Peyer's patch (tissue), 4 donors: ENCODE results near the gene FREM3.

ENCODE experiments used
- POLR2A ChIP-seq, 2 donors: fragments of 450-650 bp; IDR thresholded peaks; one replicate each; pipeline ENCODE4 v1.5.1; 2017; ENCODE audit warnings: antibody characterized with exemption in 2 of 2, mild to moderate bottlenecking in 2 of 2, moderate library complexity in 2 of 2
- TF ChIP-seq, protein P1 (sequence below), 6 experiments: fragments of 450-650 bp in 4 of 6; fragments of 200-600 bp in 2 of 6; sonication (generic) in 1 of 6; IDR thresholded peaks; one replicate each; pipeline ENCODE4 v1.5.1; 2017 to 2019; ENCODE audit warnings: antibody characterized with exemption in 6 of 6, mild to moderate bottlenecking in 3 of 6, moderate library complexity in 1 of 6

- TF ChIP-seq, protein P1, sequence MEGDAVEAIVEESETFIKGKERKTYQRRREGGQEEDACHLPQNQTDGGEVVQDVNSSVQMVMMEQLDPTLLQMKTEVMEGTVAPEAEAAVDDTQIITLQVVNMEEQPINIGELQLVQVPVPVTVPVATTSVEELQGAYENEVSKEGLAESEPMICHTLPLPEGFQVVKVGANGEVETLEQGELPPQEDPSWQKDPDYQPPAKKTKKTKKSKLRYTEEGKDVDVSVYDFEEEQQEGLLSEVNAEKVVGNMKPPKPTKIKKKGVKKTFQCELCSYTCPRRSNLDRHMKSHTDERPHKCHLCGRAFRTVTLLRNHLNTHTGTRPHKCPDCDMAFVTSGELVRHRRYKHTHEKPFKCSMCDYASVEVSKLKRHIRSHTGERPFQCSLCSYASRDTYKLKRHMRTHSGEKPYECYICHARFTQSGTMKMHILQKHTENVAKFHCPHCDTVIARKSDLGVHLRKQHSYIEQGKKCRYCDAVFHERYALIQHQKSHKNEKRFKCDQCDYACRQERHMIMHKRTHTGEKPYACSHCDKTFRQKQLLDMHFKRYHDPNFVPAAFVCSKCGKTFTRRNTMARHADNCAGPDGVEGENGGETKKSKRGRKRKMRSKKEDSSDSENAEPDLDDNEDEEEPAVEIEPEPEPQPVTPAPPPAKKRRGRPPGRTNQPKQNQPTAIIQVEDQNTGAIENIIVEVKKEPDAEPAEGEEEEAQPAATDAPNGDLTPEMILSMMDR (IDR thresholded peaks at IDR 0.05) = no peak
- TF ChIP-seq POLR2A (IDR thresholded peaks at IDR 0.05) = no peak
These were observed 31.4 kb downstream of the FREM3 start for GRCh38 chr4:143668930-143669552.
